HuH-7 (cell line): ENCODE results near the gene ANKRD28.

ENCODE experiments used
- DNase-seq: peaks from one replicate; pipeline ENCODE4 v3.0.0; 2011; ENCODE audit warnings: low spot score

ANKRD28 gene

GRCh38 chr3:15660055-15660935 lies 137.5 kb downstream of the ANKRD28 start:
- DNase-seq, result no peak

GRCh38 chr3:15659254-15659975 lies 138.4 kb downstream of the ANKRD28 start:
- DNase-seq, result no peak

- DNase-seq, result no peak
These were observed 140.8 kb downstream of the ANKRD28 start for GRCh38 chr3:15657016-15657415.

- no peak for DNase-seq
These were observed 141.4 kb downstream of the ANKRD28 start for GRCh38 chr3:15656342-15656741.

GRCh38 chr3:15654891-15655290 lies 142.9 kb downstream of the ANKRD28 start:
- no peak for DNase-seq

DNA sequence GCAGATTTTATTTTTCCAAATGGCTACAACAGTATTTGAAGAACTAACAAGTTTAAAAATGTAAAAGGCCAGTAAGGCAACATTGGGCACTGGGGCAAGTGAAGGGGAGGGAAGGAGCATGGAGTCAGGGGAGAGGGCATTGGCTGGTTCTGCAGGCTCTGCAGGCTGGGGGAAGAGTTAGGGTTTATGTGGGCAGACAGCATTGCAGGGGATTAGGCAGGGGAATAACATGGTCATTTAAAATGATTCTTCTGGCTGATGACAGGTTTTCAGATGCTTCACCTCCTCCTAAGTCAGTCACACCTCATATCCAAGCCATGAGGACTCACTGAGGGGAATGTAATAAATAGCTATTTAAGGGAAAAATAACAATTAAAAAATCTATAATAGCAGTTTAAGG lies 143.7 kb downstream of the ANKRD28 start:
- DNase-seq, result no peak

DNA sequence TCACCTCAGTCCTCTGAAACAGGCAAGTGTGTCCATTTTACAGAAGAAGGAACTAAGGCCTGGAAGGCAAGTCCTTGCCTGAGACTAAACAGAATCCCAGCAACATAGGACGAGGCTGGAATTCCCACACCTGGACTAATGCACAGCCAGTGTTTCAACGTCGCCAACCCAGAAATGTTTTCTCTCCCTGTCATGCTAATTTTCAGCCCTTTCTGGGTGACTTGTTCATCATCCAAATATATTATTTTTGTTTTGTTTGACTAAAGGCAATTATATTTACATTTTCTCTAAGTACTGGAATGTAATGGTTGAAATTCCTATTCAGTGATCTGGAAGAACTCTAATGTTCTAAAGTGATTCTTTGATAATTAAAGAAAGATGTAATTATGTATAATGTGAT lies 144.5 kb downstream of the ANKRD28 start:
- DNase-seq, result no peak

DNA sequence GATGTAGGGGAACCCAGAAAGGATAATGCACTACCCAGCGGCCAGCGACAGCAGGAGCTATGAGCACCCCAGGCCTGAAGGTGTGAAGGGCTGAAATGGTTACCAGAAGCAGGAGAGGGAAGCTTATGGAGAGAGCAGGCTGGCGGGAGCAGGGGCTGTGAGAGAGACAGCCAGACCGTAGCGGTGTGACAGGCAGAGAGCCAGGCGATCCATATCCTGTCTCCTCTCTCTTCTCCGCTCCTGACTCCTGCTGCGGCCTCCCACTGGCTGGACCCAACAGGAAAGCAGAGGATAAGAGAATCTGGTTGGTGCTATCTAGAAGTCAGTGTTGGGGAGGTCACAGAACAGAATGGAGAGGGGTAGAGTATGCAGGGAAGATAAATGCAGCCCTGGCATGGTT lies 146.4 kb downstream of the ANKRD28 start:
- DNase-seq, result no peak

- no peak for DNase-seq
These were observed 147.9 kb downstream of the ANKRD28 start for GRCh38 chr3:15649858-15650257.

DNA sequence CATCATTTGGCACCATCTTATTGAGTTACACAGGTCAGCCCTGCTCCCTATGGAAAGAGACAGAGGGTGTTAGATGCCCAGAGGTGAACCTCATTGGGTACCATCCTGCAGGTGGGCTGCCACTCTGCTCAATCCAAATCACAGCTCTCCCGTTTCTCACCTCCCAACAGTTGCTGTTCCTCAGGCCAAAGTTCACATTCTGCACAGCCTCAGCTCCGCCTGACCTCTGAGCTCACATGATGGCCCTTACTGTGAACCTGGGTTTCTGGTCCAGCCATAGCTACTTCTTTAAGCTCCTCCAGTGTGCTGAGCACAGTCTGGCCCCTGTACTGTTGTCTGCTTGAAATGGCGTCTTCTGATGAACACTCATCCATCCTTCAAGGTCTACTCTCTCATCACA lies 148.4 kb downstream of the ANKRD28 start:
- DNase-seq, result no peak

- no peak for DNase-seq
These were observed 150.1 kb downstream of the ANKRD28 start for GRCh38 chr3:15647611-15648167.

DNA sequence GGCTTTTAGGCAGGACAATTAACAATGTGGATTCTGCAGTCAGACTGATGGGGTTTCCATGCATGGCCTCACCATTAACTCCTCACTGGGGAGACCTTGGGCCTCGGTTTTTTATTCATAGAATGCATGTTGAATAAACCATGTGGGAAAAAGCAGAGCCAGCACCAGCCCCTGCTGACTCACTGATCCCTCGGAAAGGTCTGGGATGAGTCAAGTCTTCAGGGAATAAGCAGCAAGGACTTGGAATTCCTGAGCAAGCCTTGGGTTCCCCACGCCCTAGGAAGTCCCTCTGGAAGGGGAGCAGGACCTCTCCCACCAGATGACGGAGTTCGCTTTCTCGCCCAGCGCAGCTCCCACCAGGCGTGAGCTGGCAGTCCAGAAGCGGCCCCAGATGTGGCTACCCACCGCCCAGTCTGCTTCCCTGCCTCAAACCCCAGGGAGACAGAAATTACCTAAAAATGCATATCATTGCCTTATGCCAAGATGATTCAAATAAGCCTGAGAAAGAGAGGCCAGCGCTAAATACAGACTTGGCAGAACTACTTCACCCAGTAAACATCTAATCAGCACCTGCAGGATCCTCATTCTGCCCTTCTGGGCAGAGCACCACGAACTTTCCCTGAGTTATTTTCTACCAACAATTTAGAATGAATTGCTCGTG lies 150.8 kb downstream of the ANKRD28 start:
- DNase-seq, result no peak

DNA sequence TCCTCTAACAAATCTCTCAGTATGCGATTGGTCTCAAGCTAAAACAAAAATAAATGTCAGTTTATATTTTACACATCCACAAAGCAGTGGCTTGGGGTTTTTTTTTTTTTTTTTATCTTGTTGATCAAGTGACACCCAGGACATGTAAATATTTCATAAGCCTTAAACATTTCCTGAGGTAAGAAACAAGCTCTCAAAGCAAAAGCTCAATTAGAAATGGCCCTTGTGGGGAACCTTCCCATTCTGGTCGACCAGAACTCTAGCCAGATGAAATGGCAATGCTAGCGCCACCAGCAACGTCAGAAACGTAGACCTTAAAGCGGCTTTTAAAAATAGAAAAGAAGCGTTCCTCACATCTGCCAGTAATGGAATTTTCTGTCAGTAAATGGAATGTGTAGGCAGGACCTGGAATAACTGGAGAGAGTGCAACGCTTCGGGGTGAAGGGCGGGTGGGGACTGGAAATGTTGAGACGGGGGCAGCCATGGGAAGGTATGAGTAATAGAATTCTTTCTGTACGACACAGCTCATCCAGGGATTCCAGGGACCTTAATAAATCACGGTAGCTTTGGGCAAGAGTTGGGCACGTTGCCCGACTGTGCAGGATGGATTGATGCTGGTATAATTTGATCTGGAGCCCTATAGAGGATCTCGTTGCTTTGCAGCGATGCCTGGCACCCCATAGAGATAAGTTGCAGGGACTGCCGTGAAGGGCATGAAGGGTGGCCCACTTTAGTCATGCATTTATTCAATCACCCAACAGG lies 151.9 kb downstream of the ANKRD28 start:
- DNase-seq, result no peak

GRCh38 chr3:15645246-15645645 lies 152.5 kb downstream of the ANKRD28 start:
- no peak for DNase-seq

GRCh38 chr3:15638891-15639262 lies 158.9 kb downstream of the ANKRD28 start:
- no peak for DNase-seq

DNA sequence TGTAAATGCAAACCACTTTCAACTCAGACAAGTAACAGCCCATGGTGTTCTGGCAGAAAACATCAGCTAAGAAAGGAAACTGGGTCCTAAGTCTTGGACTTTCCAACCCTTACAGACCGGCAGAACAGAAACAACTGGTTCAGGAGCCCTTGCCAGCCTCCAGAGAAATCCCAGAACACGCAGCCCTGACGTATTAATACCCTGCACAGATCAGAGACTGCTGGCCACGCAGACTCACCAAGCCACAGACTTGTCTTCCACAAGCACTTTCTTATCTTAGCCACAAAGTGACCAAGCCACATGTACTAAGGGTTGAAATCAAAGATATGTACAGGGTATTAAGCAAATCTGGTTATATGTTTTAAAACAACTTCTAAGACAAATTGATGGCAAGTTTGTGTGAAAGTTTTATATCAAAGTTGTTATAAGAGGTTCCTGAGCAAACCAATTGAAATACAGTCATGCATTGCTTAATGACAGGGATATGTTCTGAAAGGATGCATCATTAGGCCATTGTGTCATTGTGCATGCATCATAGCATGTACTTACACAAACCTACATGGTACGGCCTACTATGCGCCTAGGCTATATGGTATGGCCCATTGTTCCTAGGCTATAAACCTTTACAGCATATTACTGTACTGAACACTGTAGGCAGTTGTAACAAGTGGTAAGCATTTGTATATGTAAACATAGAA lies 159.4 kb downstream of the ANKRD28 start:
- no peak for DNase-seq

DNA sequence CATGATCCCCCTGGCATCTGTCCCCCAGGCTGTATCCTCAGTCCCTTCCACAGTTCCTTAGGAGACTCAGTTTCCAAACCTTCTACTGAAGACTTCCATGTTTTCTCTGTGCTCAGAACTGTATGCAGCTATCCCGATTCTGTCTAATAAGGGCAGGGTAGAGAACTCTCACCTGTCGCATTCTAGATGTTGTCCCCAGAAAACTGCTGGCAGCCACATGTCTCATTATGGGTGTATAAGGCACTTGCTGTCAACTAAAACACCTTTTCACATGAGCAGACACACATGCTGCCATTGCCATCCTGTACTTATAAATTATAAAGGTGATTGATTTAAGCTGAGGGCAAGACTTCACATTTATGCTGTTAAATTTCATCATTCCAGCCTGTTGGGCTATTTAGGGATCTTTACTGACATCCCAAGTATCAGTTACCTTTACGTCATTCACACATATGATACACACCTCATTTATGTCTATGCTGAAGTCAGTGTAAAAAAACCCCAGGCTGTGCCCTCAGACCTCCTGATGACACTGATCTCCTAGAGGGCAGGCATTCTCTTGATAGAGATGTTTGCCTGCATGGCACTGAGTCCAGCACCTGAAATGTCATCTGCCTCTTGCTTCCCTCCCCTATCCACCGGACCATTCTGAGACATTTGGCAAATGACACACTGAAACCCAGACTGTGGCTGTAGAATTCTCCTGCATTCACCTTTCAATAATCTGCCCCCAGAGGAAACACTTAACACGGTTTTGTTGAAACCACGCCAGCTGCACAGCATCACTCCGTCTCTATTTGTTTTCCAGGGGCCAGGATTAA lies 160.4 kb downstream of the ANKRD28 start:
- no peak for DNase-seq

DNA sequence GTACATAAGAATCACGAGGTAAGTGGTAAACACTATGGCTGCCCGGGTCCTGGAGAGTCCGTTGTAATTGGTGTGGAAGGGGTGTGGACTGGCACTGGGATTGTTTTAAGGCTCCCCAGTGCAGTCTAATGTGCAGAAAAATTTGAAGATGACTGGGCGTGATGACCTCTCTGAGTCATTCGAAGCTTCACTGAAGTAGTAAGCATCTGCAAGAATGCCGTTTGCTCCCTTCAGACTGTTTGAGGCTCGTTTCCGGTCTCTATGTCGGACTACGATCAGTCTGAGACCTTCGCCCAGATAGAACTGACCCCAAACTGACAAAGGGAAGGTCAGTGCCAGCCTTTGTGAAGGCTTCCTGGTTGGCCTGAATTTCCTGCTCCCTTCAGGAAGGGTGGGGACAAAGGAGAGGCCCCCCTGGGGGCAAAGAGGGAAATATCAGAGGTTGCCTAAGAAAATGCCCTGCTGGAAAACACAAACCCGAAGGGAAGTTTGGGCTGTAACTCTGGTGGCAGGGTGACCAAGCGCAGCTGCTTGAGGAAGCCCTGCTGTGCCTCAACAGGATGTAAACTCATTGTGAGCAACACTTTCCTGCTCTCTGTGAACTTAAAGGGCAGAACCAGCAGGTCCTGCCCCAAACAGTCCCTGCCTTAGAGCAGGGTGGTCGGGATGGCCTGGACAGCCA lies 161.6 kb downstream of the ANKRD28 start:
- DNase-seq, result no peak

DNA sequence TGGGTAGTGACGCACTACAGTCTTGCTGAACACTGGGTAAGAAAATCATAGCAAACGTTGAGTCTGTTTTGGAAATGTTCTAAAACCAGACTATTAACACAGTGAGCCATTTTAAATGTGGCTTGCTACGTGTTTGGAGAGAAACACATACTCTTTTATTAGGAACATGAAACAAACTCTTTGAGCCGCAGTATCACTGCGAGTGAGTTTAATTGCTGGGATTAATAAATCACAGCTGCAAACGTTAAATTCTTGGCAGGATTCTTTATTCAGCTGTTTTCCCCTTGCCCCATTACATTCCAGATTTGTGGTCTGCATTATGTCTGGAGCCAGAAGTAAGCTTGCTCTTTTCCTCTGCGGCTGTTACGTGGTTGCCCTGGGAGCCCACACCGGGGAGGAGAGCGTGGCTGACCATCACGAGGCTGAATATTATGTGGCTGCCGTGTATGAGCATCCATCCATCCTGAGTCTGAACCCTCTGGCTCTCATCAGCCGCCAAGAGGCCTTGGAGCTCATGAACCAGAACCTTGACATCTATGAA lies 162.6 kb downstream of the ANKRD28 start:
- DNase-seq, result no peak
